Kidney capillary endothelial cell (primary cell): ENCODE measurements around the gene EPC2.
A peak's percentile ranks its signal among the peaks of the same experiment; 100 is the strongest.
"Not testable (repeated sequence)": the region's sequence is repeated elsewhere in the genome, so short reads cannot be mapped to it uniquely, and the experiment has no call there.

ENCODE experiments used
- DNase-seq: peaks from one replicate; pipeline ENCODE4 v3.0.0-alpha.2; 2018; ENCODE audit warnings: low spot score

Gene EPC2

DNA sequence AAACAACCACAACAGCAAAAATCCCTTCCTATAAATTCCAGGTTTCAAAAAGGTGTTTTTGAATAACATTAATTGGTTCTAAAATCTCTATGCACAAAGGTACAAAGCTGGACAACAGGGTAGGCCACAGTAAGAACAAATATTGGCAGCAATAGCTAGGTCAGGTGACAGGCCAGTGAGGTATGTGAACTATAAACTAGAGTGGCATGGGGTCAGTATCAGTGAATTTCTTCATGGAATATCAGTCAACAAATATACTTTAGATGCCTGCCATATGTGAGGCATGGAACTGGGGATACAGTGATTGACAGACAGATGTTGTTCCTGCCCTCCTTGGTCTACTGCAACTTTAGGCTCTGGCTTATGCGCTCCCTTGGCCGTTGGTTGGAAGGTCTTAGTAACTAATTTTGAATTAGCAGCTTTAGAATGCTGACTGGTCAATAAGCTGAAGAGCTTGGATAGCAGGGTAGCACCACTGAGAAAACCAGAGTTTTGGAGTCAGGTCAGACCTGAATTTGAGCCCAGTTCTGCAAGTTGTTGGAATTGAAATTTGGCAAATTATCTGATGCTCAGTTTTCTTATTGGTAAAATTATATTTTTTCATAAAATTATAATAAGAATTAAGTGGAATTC is 2.3 kb upstream of the EPC2 start:
- no peak for DNase-seq

DNA sequence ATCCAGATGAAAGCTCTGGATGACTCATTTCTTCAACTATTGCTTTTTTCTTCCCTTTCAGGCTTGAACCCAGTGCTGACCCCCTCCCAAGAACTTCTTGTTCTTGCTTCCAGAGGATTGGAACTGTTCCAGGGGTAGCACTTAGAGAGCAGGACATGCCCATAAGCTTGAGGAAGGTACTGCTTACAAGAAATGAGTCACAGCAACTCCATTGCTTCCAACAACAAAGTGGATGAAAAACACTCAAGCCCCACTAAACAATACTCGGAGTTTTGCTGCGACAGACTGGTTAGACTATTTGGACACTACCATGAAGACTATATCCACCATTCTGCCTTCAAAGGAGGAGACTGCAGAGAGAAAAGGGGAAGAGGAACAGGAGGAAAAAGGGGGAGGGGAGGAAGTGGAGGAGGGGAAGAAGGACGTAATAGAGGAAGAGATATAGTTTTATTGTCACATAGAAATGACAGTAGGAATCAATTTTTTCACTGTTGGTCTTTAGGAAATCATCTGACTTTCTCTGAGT is 1.6 kb upstream of the EPC2 start:
- peak; percentile 31 for DNase-seq

DNA sequence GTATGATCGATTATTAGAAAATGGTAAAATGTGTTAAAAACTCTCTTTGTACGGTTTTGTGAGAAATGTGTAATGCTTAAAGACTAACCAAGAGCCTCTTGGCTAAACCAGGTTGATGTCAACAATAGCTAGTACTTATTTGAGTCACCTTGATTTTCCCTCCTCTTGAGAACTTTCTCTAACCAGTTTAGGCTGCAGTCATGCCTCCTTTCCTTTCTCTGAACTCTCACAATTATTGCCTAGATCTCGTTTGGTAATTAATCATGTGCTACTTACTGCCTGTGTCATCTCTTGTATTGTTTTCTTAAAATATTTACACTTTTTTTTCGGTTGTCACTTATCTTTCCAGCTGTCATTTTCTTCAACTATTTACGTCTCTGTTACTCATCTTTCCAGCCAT is 1.1 kb upstream of the EPC2 start:
- DNase-seq, result peak; percentile 9

DNA sequence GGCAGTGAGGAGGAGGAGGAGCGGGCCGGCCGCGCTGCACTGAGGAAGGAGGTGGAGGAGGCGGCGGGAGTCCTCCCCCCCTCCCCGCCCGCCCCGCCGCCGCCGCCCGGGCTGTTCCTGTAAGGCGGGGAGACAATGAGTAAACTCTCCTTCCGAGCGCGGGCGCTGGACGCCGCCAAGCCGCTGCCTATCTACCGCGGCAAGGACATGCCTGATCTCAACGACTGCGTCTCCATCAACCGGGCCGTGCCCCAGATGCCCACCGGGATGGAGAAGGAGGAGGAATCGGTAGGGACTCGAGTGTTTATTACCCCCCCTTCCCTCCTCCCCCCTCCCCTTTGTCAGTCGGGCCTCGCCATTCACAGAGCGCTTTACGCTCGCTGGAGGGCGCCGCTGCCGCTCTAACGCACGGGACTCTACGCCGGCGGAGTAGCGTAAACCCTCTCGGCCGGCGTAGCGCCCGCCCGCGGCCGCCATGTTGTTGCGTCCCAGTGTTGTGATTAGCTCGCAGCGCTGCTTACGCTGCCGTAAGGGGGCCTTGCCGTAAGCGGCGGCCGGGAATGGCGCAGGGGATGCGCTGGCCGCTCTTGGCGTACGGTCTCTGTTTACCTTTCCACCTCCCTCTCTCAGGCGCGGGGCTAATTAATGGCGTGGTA is 460 bp downstream of the EPC2 start:
- DNase-seq, result peak; percentile 91

DNA sequence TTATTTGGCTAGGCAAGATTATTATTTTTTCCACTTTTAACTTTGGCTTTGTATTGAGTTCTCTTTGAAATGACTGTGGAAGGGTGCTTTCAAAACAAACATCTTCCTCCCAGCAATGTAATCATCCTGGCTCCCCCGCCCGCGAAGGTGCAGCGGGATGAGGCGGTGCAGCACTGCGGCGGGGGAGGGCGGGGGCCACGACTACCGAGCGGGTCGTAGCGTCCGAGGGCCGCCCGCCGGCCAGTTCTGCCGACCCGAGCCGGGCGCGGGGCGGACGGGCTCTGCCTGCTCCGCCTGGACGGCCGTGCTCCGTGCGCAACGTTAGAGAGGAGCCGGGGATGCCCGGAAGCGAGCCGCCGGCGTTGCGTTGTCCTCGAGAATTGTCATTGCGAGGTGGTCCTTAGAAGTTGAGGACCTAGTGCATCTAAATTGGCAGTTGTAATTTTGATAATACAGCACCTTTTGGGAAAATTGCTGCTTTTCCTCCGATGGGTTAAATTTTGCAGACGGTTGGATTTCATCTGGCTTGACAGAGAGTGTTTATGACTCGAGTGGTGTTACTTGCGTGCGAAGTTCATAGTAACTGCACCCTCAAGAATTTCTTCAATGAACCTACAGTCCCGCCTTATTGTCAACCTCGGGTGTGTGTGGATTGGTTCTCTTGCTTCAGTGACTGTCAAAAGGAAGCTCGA is 1.1 kb downstream of the EPC2 start:
- DNase-seq, result peak; percentile 83

DNA sequence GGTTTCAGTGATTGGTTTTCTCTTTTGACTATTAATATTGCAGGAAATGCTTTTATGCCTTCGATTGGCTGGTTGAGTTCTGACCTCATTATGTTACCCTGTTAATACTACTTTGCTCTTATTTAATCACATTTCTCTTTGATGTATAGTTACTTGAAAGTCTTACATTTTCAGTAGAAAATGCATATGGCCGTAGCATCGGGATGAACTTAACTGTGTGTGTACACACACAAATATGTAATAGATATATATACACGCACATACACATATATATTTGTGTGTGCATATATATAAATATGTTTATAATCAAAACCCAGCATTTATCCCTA is 1.6 kb downstream of the EPC2 start:
- no peak for DNase-seq

DNA sequence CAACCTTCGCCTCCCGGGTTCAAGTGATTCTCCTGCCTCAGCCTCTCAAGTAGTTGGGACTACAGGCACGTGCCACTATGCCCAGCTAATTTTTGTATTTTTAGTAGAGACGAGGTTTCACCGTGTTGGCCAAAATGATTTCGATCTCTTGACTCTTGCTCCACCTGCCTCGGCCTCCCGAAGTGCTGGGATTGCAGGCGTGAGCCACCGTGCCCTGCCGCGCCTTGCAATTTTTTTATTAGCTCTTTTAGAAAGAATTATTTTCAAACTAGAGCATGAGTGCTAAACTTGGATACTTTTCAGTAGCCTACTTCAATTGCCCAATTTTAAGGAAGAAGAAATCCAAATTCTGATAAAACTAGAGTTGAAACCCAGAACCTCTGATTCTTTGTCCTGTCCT is 3.2 kb downstream of the EPC2 start:
- DNase-seq, result not testable (repeated sequence)

DNA sequence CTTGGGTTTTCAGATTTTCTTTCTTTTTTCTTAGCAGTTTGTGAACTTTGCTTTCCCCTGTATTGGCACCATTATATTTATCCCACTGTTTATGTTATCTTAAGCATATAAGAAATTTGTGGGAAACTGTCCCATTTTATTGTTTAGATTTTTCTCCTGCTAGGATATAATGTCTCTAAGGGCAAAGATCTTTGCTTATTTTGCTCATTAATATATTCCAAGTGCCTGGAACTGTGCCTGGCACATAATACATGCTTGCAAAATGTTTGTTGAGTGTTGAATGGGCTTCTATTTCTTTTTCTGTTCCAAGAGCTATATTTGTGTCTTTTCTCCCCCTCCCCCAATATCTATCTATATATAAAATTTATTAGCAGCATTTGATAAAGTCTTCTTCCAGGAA is 5.4 kb downstream of the EPC2 start:
- DNase-seq, result no peak

DNA sequence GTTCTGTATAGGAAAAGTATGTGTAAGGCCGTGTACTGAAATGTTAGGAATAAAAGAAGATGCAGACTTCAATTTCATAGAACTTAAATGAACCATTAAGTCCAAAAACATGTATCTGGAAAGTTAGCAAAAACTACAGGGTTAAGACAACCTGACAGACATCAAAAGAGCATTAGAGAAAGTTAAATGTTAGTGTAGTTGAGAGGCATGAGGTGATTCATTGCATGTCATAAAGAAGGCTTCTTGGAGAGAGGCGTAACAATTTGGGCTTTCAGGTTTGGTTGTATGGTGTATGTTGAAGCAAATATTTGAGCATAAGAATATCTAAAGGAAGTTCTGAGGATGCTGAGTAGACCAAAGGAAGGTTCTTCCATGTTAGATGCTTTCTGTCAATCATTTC is 6.3 kb downstream of the EPC2 start:
- DNase-seq, result no peak

DNA sequence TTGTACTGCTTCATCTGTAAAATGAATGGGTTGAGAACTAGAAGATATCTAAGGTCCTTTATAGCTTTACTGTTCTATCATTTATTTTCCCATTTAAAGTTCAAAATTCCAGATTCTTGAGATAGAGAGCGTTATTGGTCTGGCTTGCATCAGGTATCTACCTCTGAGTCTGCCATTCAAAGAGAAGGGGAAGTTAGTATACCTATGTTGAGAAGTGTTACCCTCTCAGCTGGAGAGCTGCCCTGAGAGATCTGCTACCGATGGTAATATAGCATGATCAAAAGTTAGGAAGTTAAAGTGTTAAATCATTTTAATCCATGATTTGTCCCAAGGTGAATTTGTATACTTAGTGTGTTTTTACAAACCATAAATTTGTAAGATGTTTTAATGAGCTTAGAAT is 7.4 kb downstream of the EPC2 start:
- DNase-seq, result no peak

DNA sequence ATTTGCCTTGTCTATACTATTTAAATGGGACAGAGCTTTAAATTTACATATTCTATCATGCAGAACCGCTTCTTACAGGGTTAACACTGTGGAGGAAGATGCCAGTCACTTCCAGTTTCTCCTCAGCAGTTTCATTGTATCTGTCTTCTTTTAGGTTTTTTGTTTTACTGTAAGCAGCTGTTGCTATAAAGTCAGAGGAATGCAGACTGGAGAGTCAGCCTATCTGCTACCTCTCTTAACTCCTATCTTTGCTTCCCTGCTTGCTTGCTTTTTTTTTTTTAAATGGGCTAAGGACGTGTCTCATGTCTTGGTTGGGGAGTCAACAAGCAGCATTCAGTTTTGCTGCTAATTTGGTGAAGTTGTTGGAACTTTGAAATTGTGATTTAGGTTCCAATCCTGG is 8.9 kb downstream of the EPC2 start:
- no peak for DNase-seq

DNA sequence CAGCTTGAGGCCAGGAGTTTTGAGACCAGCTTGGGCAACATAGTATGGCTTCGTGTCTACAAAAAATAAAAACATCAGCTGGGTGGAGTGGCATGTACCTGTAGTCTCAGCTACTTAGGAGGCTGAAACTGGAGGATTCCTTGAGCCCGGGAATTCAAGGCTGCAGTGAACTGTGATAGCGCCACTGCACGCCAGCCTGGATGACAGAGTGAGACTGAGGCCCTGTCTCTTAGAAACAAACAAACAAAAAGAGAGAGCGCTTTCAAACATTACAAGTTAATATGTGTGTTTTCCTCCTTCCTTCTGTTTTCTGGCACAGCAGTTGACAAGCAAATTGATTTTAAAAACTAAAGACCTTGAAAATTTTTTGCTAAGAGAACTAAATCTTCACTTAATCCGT is 9.9 kb downstream of the EPC2 start:
- DNase-seq, result no peak

DNA sequence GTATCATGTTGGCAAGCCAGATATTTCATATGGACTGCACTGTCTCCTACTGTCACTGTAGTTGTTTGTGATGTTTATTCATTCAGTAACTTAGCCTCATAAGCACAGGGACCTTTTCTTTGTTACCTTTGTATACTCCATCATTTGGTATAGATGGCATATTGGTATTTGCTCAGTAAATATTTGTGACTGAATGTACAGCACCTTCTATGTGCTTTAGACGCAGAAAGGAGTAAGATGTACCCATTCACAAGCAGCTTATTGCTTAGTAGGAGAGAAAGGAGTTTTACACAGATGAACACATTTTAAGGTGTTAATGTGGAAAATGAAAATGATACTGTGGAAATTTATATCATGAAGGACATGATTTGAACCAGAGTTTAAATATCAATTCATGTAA is 12.0 kb downstream of the EPC2 start:
- no peak for DNase-seq

DNA sequence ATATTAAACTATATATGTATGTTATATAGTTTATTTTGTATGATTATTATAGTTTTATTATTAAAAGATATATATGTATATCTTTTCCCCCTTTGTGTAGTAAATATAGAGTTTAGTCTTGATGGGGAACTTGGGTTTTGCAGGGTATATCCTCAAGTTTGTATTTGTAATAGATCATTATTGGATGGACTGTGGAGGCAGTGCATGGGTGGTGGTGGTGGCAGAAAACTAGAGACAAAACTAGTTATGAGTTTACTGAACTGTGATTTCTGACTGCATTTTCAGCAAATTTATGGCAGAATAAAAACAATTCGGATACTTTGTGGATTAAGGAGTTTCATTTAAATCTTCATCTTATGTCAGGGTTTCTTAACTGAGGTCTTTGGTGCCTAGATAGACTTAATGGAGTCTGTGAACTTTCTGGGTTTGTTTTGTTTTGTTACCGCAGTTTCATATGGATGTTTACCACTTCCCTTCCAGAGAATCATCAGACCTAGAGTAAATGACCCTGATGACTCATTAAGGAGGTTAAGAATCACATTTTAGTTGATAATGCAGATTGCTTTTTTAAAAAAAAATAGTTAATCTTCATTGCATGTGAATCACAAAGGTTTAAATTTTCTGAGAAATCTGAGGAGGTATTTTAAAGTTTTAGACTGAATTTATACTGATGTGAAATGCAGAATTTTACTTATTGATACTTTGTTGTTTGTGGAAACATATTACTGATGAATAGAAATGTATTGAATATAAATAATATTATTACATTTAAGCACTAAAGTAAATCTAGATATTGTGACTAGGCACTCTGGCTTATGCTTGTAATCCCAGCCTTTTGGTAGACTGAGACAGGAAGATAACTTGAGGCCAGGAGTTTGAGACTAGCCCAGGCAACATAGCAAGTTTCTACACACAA is 14.5 kb downstream of the EPC2 start:
- peak; percentile 66 for DNase-seq

DNA sequence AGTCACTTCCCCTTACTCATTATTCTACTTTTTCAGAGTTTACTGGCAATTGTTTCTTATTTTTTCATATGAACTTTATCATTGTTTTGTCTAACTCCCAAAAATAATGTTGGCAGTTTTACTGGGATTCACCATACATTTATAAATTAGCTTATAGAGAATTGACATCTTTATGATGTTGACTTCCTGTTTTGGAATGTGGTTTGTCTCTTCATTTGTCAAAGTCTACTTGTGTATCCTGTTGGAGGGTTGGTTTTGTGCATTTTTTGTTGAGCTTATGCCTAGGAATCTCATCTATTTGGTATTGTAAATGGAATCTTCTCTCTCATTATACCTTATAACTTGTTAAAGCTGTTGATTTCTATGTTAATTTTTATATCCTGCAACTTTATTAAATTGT is 16.4 kb downstream of the EPC2 start:
- DNase-seq, result no peak

DNA sequence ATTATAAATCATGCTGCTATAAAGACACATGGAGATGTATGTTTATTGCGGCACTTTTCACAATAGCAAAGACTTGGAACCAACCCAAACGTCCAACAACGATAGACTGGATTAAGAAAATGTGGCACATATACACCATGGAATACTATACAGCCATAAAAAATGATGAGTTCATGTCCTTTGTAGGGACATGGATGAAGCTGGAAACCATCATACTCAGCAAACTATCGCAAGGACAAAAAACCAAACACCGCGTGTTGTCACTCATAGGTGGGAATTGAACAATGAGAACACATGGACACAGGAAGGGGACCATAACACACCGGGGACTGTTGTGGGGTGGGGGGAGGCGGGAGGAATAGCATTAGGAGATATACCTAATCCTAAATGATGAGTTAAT is 17.8 kb downstream of the EPC2 start:
- not testable (repeated sequence) for DNase-seq

DNA sequence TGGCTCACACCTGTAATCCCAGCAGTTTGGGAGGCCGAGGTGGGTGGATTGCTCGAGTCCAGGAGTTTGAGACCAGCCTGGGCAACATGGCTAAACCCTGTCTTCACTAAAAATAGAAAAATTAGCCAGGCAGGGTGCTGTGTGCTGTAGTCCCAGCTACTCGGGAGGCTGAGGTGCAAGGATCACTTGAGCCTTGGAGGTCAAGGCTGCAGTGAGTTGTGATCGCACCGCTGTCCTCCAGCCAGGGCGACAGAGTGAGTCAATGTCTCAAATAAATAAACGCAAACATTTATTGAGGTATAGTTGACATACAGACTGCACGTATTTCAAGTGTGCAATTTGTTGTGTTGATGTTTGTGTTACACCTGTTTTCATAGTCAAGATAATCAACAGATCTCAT is 19.7 kb downstream of the EPC2 start:
- DNase-seq, result no peak

DNA sequence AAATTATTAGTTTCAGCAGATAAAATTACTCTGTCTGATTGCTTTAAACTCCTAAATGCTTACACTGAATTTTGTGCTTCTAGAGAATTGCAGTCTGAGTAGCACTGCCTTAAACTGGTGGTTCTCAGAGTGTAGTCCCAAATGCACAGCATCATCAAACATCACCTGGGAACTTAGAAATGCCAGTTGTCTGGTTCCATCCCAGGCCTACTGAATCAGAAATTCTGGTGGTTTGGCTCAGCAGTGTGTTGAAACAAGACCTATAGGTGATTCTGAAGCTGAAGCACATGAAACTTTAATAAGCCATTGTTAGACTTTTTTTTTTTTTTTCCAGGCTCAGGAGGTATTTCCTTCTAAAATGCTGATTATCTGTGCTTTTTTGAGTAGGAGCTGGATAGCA is 22.0 kb downstream of the EPC2 start:
- DNase-seq, result no peak

DNA sequence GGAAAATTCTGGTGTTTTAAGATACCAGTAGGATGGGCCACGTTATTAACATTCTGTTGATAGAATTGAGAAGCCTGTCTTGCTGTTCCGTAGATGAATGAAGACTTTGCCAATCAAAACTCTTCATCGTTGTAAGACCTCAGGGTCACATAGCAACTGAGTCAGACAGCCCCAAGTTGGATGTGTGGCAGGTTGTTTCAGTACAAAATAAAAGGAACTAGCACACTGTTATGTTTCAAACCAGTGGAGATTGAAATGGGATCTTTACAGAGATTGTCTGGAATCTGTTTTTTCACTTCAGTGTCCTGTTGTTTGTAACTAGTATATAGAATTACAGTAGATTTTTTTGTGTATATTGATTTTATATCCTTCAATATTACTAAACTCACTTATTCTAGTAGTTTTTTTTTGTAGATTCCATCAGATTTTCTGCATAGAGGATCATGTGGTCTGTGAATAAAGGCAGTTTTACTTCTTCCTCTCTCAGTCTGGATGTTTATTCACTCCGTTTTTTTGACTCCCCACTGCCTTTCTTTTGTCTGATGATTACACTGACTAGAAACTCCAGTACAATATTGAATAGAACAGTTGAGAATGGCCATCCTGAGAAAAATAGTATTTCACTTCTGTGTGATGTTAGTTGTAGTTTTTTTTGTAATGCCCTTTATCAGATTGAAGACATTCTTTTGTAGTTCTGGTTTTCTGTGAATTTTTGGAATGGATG is 22.7 kb downstream of the EPC2 start:
- DNase-seq, result no peak

DNA sequence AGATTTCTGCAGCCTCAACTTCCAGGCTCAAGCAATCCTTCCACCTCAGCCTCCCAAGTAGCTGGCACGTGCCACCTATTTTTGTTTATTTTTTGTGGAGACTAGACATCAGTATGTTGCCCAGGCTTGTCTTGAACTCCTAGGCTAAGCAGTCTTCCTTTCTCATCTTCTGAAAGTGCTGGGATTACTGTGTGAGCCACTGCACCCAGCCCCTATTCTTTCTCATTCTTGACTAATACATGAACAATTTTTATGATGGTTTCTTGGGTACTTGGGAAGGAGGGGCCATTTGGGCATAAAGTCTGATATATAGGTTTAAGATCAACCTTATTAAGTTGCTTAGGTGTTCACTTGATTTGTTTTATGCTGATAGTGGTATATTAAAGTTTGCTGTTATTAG is 26.2 kb downstream of the EPC2 start:
- DNase-seq, result no peak

DNA sequence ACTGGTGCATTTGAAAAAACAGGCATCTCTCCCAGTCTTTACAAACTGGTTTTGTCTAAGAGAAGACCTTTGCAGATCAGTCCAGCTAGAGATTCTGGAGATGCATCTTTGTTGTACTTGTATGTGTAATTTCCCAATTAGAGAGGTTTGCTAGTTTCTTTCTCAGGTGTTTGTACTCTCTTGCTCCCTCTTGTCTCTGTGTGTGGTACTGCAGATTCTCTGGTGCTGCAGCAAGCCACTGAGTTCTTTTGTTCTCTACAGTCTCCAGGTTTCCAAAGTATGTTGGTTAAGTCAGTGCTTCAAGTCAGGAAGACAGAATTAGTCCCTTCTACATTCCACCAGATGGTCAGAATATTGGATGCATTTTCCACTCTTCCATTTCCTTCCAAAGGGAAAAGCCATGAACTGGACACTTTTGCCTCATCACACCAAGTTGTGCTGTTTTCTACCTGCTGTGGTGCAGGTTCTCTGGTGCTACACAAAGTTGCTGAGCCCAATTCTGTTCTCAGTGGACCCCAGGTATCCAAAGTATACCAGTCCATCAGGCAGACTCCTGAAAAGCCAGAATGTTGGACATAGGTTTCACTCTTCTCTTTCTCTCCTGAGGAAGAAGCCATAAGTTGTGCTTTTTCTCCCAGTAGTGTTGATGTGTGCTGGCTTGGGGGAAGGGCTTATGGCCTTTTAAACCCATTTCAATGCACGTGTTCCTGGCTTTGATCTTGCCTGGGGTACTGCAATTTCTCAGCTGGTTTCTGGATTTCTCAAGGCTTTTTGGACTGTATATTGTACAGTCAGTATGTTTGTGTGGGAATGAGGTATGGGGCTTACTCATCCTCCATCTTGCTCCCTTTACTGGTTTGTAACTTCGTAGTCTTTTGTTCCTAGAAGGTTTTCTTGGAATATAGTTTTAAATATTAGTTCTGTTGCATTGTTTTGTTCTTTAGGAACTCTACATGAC is 29.8 kb downstream of the EPC2 start:
- peak; percentile 16 for DNase-seq
